OCI-LY1 (cell line): ENCODE data around the gene BAIAP2L2.
"Not testable (repeated sequence)": the region's sequence is repeated elsewhere in the genome, so short reads cannot be mapped to it uniquely, and the experiment has no call there.

ENCODE experiments used
- H2AFZ ChIP-seq: fragments of 200-600 bp; sonication (generic), shearing (Covaris generic); 2 replicates; pipeline ENCODE4 v1.6.0; 2014; ENCODE audit warnings: antibody characterized with exemption, mild to moderate bottlenecking, low read length
- H3F3A ChIP-seq: fragments of 200-600 bp; sonication (generic), shearing (Covaris generic); 2 replicates; pipeline ENCODE4 v1.6.0; 2014; ENCODE audit warnings: mild to moderate bottlenecking, antibody characterized with exemption, low read length, moderate library complexity; ENCODE audit not compliant: insufficient read depth
- H3K27ac ChIP-seq: fragments of 200-600 bp; sonication (generic); 2 replicates; pipeline ENCODE4 v1.5.1; 2014; ENCODE audit warnings: low read length, mixed run types, mild to moderate bottlenecking, low read depth; ENCODE audit not compliant: poor library complexity, severe bottlenecking
- H3K27me3 ChIP-seq: fragments of 200-600 bp; sonication (generic); 2 replicates; pipeline ENCODE4 v1.6.0; 2014; ENCODE audit warnings: antibody characterized with exemption, mild to moderate bottlenecking, low read length, moderate library complexity; ENCODE audit not compliant: insufficient read depth
- H3K36me3 ChIP-seq: fragments of 200-600 bp; sonication (generic); 2 replicates; pipeline ENCODE4 v1.6.1; 2014; ENCODE audit warnings: mild to moderate bottlenecking, antibody characterized with exemption, low read length, moderate library complexity, mixed read lengths; ENCODE audit not compliant: insufficient read depth
- H3K4me1 ChIP-seq: fragments of 200-600 bp; sonication (generic); 2 replicates; pipeline ENCODE4 v1.5.1; 2014; ENCODE audit warnings: mild to moderate bottlenecking, low read length, moderate library complexity; ENCODE audit not compliant: insufficient read depth, severe bottlenecking
- H3K4me2 ChIP-seq: fragments of 200-600 bp; sonication (generic), shearing (Covaris generic); 2 replicates; pipeline ENCODE4 v1.6.1; 2014; ENCODE audit warnings: low read length
- H3K4me3 ChIP-seq: fragments of 200-600 bp; sonication (generic); 2 replicates; pipeline ENCODE4 v1.5.1; 2014; ENCODE audit warnings: low read length, low read depth, mild to moderate bottlenecking, mixed read lengths; ENCODE audit not compliant: poor library complexity, severe bottlenecking
- H3K79me2 ChIP-seq: fragments of 200-600 bp; shearing (Covaris generic); 2 replicates; pipeline ENCODE4 v1.6.1; 2016; ENCODE audit warnings: mixed run types, low read length, mixed read lengths; ENCODE audit not compliant: insufficient read depth
- H3K9ac ChIP-seq: fragments of 200-600 bp; sonication (generic), shearing (Covaris generic); 2 replicates; pipeline ENCODE4 v1.6.1; 2014; ENCODE audit warnings: mild to moderate bottlenecking, low read length, mixed read lengths
- H3K9me2 ChIP-seq: fragments of 200-600 bp; sonication (generic), shearing (Covaris generic); 2 replicates; pipeline ENCODE4 v1.6.1; 2014; ENCODE audit warnings: low read depth, mild to moderate bottlenecking, low read length, mixed read lengths
- H3K9me3 ChIP-seq: fragments of 200-600 bp; shearing (Covaris generic); 2 replicates; pipeline ENCODE4 v1.6.1; 2014; ENCODE audit warnings: low read length, mixed read lengths
- H4K20me1 ChIP-seq: fragments of 200-600 bp; sonication (generic), shearing (Covaris generic); 2 replicates; pipeline ENCODE4 v1.6.0; 2016; ENCODE audit warnings: mild to moderate bottlenecking, low read length; ENCODE audit not compliant: insufficient read depth
- EZH2 ChIP-seq: fragments of 200-600 bp; sonication (generic), shearing (Covaris generic); IDR thresholded peaks from 2 replicates; pipeline ENCODE4 v1.8.0; 2017; ENCODE audit warnings: borderline replicate concordance, mixed run types, mild to moderate bottlenecking, antibody characterized with exemption, low read length, moderate library complexity, mixed read lengths
- TF ChIP-seq, protein P1 (sequence below): fragments of 200-600 bp; sonication (generic), shearing (Covaris generic); IDR thresholded peaks from 2 replicates; pipeline ENCODE4 v1.5.1; 2017; ENCODE audit warnings: mild to moderate bottlenecking, antibody characterized with exemption, low read length, moderate library complexity, mixed read lengths

The BAIAP2L2 gene

DNA sequence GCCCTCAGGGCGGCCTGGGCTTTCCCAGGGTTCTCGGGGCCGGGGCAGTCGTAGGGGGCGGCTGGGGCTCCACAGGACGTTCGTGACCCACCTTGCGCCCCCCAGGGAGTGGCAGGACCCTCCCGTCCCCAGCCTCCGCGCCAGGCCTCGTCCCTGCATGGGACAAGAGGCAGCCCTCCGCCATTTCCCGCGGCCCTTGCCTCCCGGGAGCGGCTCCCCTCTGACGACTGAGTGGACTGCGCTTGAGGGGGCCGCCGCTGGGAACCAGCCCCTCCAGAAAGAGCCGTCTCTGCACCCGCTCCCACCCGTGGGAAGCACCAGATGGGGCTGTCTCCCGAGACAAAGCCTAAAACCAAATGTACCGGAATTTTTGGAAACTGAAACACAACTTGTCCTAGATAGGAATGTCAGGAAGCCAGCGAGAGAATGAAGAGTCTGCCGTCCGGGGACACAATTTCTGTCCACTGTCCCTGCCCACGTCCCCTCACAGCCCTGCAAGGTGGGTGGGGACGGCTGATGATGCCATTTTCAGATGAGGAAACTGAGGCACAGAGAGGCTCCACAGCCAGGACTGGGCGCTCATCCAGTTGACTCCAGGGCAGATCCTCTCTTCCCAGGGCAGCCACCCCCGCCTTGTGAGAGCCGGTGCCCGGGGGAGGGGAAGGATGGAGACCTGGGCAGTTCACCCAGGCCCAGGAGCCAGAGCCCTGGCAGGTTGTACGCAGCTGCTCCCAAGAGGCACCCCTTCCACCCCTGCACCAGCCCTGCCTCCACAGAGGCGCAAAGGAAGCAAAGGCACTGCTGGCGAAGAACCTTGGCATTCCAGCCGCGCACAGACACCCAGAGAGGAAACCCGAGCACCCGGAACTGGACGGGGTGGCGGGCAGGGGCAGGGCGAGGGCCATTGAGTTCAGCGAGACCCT, 71.3 kb downstream of the BAIAP2L2 start:
- no peaks in the 10 kb centered on the region for H3F3A ChIP-seq
- H3K27ac ChIP-seq, result no peak overlapping the region
- no peak overlapping the region for H2AFZ ChIP-seq
- no peaks in the 10 kb centered on the region for H3K36me3 ChIP-seq
- H3K27me3 ChIP-seq, result peaks cover 8% of the 10 kb centered on the region; the same call in 1 of the 2 replicates
- H3K4me1 ChIP-seq, result peaks cover 5% of the 10 kb centered on the region
- H3K9me2 ChIP-seq, result no peaks in the 10 kb centered on the region
- H4K20me1 ChIP-seq, result no peaks in the 10 kb centered on the region
- no peak overlapping the region for H3K4me3 ChIP-seq
- TF ChIP-seq, protein P1, sequence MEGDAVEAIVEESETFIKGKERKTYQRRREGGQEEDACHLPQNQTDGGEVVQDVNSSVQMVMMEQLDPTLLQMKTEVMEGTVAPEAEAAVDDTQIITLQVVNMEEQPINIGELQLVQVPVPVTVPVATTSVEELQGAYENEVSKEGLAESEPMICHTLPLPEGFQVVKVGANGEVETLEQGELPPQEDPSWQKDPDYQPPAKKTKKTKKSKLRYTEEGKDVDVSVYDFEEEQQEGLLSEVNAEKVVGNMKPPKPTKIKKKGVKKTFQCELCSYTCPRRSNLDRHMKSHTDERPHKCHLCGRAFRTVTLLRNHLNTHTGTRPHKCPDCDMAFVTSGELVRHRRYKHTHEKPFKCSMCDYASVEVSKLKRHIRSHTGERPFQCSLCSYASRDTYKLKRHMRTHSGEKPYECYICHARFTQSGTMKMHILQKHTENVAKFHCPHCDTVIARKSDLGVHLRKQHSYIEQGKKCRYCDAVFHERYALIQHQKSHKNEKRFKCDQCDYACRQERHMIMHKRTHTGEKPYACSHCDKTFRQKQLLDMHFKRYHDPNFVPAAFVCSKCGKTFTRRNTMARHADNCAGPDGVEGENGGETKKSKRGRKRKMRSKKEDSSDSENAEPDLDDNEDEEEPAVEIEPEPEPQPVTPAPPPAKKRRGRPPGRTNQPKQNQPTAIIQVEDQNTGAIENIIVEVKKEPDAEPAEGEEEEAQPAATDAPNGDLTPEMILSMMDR, result no peak
- no peak for TF ChIP-seq EZH2
- no peak overlapping the region for H3K9ac ChIP-seq
- H3K9me3 ChIP-seq, result no peaks in the 10 kb centered on the region
- no peaks in the 10 kb centered on the region for H3K79me2 ChIP-seq
- H3K4me2 ChIP-seq, result no peak overlapping the region

DNA sequence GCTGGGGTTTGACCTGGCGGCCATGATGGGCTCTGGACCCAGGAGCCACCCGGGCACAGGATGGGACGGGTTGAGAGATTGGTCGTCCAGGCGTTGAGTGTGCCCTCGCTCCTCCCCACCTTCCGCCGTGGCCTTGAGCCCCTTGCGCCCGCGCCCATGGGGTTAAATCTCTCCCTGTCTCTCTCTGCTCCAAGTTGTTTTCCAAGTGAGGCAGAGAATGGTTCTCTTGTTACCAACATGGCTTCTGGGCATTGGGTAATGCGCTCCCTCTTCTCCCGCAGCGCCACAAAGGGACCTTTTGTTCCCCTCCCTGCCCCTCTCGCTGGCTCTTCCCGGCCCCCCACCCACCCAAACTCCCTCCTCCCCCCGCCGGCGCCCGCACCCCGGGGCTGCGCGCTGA, 72.1 kb downstream of the BAIAP2L2 start:
- Histone ChIP-seq H3K27ac (no peak overlapping the region), H3K4me3 (no peak overlapping the region), H3K9ac (no peak overlapping the region), H2AFZ (no peak overlapping the region), H3K36me3 (no peaks in the 10 kb centered on the region), H3K9me3 (no peaks in the 10 kb centered on the region), H3K27me3 (peaks cover 8% of the 10 kb centered on the region; the same call in 1 of the 2 replicates), H3K4me1 (peaks cover 9% of the 10 kb centered on the region), H3K79me2 (no peaks in the 10 kb centered on the region), H3K9me2 (no peaks in the 10 kb centered on the region), H3F3A (no peaks in the 10 kb centered on the region), H3K4me2 (no peak overlapping the region), H4K20me1 (no peaks in the 10 kb centered on the region)
- TF ChIP-seq EZH2, result no peak
- TF ChIP-seq, protein P1, result no peak

DNA sequence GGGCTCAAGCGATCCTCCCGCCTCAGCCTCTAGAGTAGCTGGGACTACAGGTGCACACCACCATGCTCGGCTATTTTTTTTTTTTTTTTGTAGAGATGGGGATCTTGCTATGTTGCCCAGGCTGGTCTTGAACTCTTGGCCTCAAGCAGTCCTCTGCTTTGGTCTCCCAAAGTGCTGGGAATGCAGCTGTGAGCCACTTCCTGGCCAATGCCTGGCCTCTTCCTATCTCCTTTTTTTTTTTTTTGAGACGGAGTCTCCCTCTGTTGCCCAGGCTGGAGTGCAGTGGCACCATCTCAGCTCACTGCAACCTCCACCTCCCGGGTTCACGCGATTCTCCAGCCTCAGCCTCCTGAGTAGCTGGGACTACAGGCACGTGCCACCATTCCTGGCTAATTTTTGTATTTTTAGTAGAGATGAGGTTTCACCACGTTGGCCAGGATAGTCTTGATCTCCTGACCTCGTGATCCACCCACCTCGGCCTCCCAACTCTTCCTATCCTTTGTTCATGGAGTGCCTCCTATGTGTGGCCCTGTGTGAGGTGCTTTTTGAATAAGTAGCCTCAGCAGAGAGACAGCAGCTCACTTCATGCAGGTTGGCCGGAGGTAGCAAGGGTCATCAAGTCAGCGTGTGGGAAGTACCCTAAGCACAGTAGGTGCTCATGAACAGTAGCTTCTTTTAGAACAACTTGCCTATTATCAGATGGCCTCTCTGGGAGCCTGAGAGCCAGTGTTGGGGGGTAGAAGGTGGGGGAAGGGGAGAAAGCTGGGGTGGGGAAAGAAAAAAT, 72.9 kb downstream of the BAIAP2L2 start:
- not testable (repeated sequence) for H3K79me2 ChIP-seq, H3K9me2 ChIP-seq, H2AFZ ChIP-seq, H3K4me1 ChIP-seq, H3F3A ChIP-seq, H3K9ac ChIP-seq, H4K20me1 ChIP-seq, H3K9me3 ChIP-seq, H3K4me2 ChIP-seq, H3K36me3 ChIP-seq, H3K4me3 ChIP-seq, H3K27ac ChIP-seq, H3K27me3 ChIP-seq
